ENCODE data around the gene SPATA18. TPM values are rescaled to one million over a fixed set of nuclear protein-coding genes. Genes with fewer than 3 reads are reported as not detected.

The SPATA18 gene
- not detected for total RNA-seq
- polyA plus RNA-seq, result not detected

- H3K4me3 ChIP-seq (ENCODE audit: low read depth, low read length), result no peak within 1 kb of the TSS
- Mint-ChIP-seq H3K36me3 (no peaks in the 10 kb centered on the region), H3K9me3 (peaks cover 0 to 6% (median 0%) of the 10 kb centered on the region in 7 donors), H3K4me1 (peaks cover 7 to 26% (median 13%) of the 10 kb centered on the region in 4 donors), H3K27me3 (peaks cover 79% of the 10 kb centered on the region), H3K4me3 (peak within 1 kb of the TSS in 2 of 4 donors; percentile 39 to 65), H3K27ac (no peak within 1 kb of the TSS)
- DNase-seq, result no peak
- ATAC-seq (ENCODE audit: low read depth in 2 of 2), result peak in 1 of 2 donors; percentile 34
- no peaks in the 10 kb centered on the region for H3K36me3 ChIP-seq (ENCODE audit: control insufficient read depth, insufficient read depth, low read length)
- peaks cover 31% of the 10 kb centered on the region for H3K27me3 ChIP-seq (ENCODE audit: control insufficient read depth, insufficient read depth, low read length)
- no peak within 1 kb of the TSS for H3K27ac ChIP-seq (ENCODE audit: insufficient read depth, low read length, poor library complexity, severe bottlenecking)
- peaks cover 13% of the 10 kb centered on the region for H3K4me1 ChIP-seq (ENCODE audit: control insufficient read depth, insufficient read depth, low read length, poor library complexity, severe bottlenecking)
- no peaks in the 10 kb centered on the region for H3K9me3 ChIP-seq (ENCODE audit: control insufficient read depth in 2 of 2, low read length in 2 of 2)
These were observed at the start of gene SPATA18 for GRCh38 chr4:52051213-52051614. TSS of gene SPATA18 (plus strand) at chr4:52051304. CDS start at chr4:52051705, 401 bp downstream.

- no peaks in the 10 kb centered on the region for H3K36me3 Mint-ChIP-seq
- H3K9me3 Mint-ChIP-seq, result peaks cover 0 to 3% (median 0%) of the 10 kb centered on the region in 7 donors
- no peaks in the 10 kb centered on the region for H3K9me3 ChIP-seq (ENCODE audit: control insufficient read depth in 2 of 2, low read length in 2 of 2)
- peaks cover 8% of the 10 kb centered on the region for H3K27me3 Mint-ChIP-seq
- no peaks in the 10 kb centered on the region for H3K4me1 ChIP-seq (ENCODE audit: control insufficient read depth, insufficient read depth, low read length, poor library complexity, severe bottlenecking)
- H3K36me3 ChIP-seq (ENCODE audit: control insufficient read depth, insufficient read depth, low read length), result no peaks in the 10 kb centered on the region
- DNase-seq (no peak), ATAC-seq (ENCODE audit: low read depth in 2 of 2) (no peak)
- H3K27ac Mint-ChIP-seq, result no peak overlapping the region
- no peak overlapping the region for H3K4me3 ChIP-seq (ENCODE audit: low read depth, low read length)
- H3K4me3 Mint-ChIP-seq, result no peak overlapping the region
- H3K27me3 ChIP-seq (ENCODE audit: control insufficient read depth, insufficient read depth, low read length), result no peaks in the 10 kb centered on the region
- H3K27ac ChIP-seq (ENCODE audit: insufficient read depth, low read length, poor library complexity, severe bottlenecking), result no peak overlapping the region
- no peaks in the 10 kb centered on the region for H3K4me1 Mint-ChIP-seq
These were observed 49.5 kb upstream of the SPATA18 start for GRCh38 chr4:52001616-52002015.

- H3K9me3 Mint-ChIP-seq, result peaks cover 0 to 3% (median 0%) of the 10 kb centered on the region in 7 donors
- H3K27me3 ChIP-seq (ENCODE audit: control insufficient read depth, insufficient read depth, low read length), result no peaks in the 10 kb centered on the region
- no peak overlapping the region for H3K4me3 ChIP-seq (ENCODE audit: low read depth, low read length)
- no peak overlapping the region for H3K27ac ChIP-seq (ENCODE audit: insufficient read depth, low read length, poor library complexity, severe bottlenecking)
- peaks cover 4% of the 10 kb centered on the region for H3K27me3 Mint-ChIP-seq
- H3K4me1 Mint-ChIP-seq, result no peaks in the 10 kb centered on the region
- H3K36me3 ChIP-seq (ENCODE audit: control insufficient read depth, insufficient read depth, low read length), result no peaks in the 10 kb centered on the region
- ATAC-seq (ENCODE audit: low read depth in 2 of 2), result no peak
- H3K9me3 ChIP-seq (ENCODE audit: control insufficient read depth in 2 of 2, low read length in 2 of 2), result no peaks in the 10 kb centered on the region
- no peak overlapping the region for H3K27ac Mint-ChIP-seq
- no peak overlapping the region for H3K4me3 Mint-ChIP-seq
- DNase-seq, result no peak
- no peaks in the 10 kb centered on the region for H3K36me3 Mint-ChIP-seq
- no peaks in the 10 kb centered on the region for H3K4me1 ChIP-seq (ENCODE audit: control insufficient read depth, insufficient read depth, low read length, poor library complexity, severe bottlenecking)
These were observed 46.7 kb upstream of the SPATA18 start for GRCh38 chr4:52004414-52004813.

- ATAC-seq (ENCODE audit: low read depth in 2 of 2) (no peak), DNase-seq (no peak)
- H3K4me1 ChIP-seq (ENCODE audit: control insufficient read depth, insufficient read depth, low read length, poor library complexity, severe bottlenecking), result no peaks in the 10 kb centered on the region
- no peaks in the 10 kb centered on the region for H3K27me3 ChIP-seq (ENCODE audit: control insufficient read depth, insufficient read depth, low read length)
- no peaks in the 10 kb centered on the region for H3K4me1 Mint-ChIP-seq
- peak overlapping the region in 1 of 3 donors; percentile 80 for H3K27ac Mint-ChIP-seq
- no peaks in the 10 kb centered on the region for H3K36me3 ChIP-seq (ENCODE audit: control insufficient read depth, insufficient read depth, low read length)
- no peak overlapping the region for H3K4me3 ChIP-seq (ENCODE audit: low read depth, low read length)
- peaks cover 0 to 3% (median 0%) of the 10 kb centered on the region in 7 donors for H3K9me3 Mint-ChIP-seq
- H3K4me3 Mint-ChIP-seq, result no peak overlapping the region
- H3K27me3 Mint-ChIP-seq, result peaks cover 4% of the 10 kb centered on the region
- H3K36me3 Mint-ChIP-seq, result no peaks in the 10 kb centered on the region
- H3K27ac ChIP-seq (ENCODE audit: insufficient read depth, low read length, poor library complexity, severe bottlenecking), result no peak overlapping the region
- no peaks in the 10 kb centered on the region for H3K9me3 ChIP-seq (ENCODE audit: control insufficient read depth in 2 of 2, low read length in 2 of 2)
These were observed 45.4 kb upstream of the SPATA18 start for GRCh38 chr4:52005604-52006273.

GRCh38 chr4:52006887-52007286 is 44.2 kb upstream of the SPATA18 start:
- no peak overlapping the region for H3K4me3 ChIP-seq (ENCODE audit: low read depth, low read length)
- Mint-ChIP-seq H3K4me1 (no peaks in the 10 kb centered on the region), H3K27me3 (no peaks in the 10 kb centered on the region), H3K9me3 (peaks cover 0 to 3% (median 0%) of the 10 kb centered on the region in 7 donors), H3K27ac (no peak overlapping the region), H3K36me3 (no peaks in the 10 kb centered on the region), H3K4me3 (no peak overlapping the region)
- no peaks in the 10 kb centered on the region for H3K4me1 ChIP-seq (ENCODE audit: control insufficient read depth, insufficient read depth, low read length, poor library complexity, severe bottlenecking)
- no peak for DNase-seq
- H3K9me3 ChIP-seq (ENCODE audit: control insufficient read depth in 2 of 2, low read length in 2 of 2), result no peaks in the 10 kb centered on the region
- ATAC-seq (ENCODE audit: low read depth in 2 of 2), result no peak
- no peaks in the 10 kb centered on the region for H3K36me3 ChIP-seq (ENCODE audit: control insufficient read depth, insufficient read depth, low read length)
- no peaks in the 10 kb centered on the region for H3K27me3 ChIP-seq (ENCODE audit: control insufficient read depth, insufficient read depth, low read length)
- H3K27ac ChIP-seq (ENCODE audit: insufficient read depth, low read length, poor library complexity, severe bottlenecking), result no peak overlapping the region

- H3K9me3 ChIP-seq (ENCODE audit: control insufficient read depth in 2 of 2, low read length in 2 of 2), result no peaks in the 10 kb centered on the region
- no peaks in the 10 kb centered on the region for H3K27me3 ChIP-seq (ENCODE audit: control insufficient read depth, insufficient read depth, low read length)
- H3K36me3 ChIP-seq (ENCODE audit: control insufficient read depth, insufficient read depth, low read length), result no peaks in the 10 kb centered on the region
- Mint-ChIP-seq H3K27me3 (no peaks in the 10 kb centered on the region), H3K4me3 (no peak overlapping the region), H3K27ac (no peak overlapping the region), H3K4me1 (no peaks in the 10 kb centered on the region), H3K9me3 (no peaks in the 10 kb centered on the region), H3K36me3 (no peaks in the 10 kb centered on the region)
- DNase-seq (no peak), ATAC-seq (ENCODE audit: low read depth in 2 of 2) (no peak)
- H3K4me3 ChIP-seq (ENCODE audit: low read depth, low read length), result no peak overlapping the region
- no peak overlapping the region for H3K27ac ChIP-seq (ENCODE audit: insufficient read depth, low read length, poor library complexity, severe bottlenecking)
- no peaks in the 10 kb centered on the region for H3K4me1 ChIP-seq (ENCODE audit: control insufficient read depth, insufficient read depth, low read length, poor library complexity, severe bottlenecking)
These were observed 40.1 kb upstream of the SPATA18 start for GRCh38 chr4:52010986-52011385.

- H3K9me3 ChIP-seq (ENCODE audit: control insufficient read depth in 2 of 2, low read length in 2 of 2), result no peaks in the 10 kb centered on the region
- no peak overlapping the region for H3K4me3 ChIP-seq (ENCODE audit: low read depth, low read length)
- no peak for DNase-seq
- H3K27me3 Mint-ChIP-seq, result no peaks in the 10 kb centered on the region
- H3K9me3 Mint-ChIP-seq, result no peaks in the 10 kb centered on the region
- no peaks in the 10 kb centered on the region for H3K36me3 ChIP-seq (ENCODE audit: control insufficient read depth, insufficient read depth, low read length)
- no peaks in the 10 kb centered on the region for H3K36me3 Mint-ChIP-seq
- no peaks in the 10 kb centered on the region for H3K27me3 ChIP-seq (ENCODE audit: control insufficient read depth, insufficient read depth, low read length)
- H3K4me1 Mint-ChIP-seq, result no peaks in the 10 kb centered on the region
- H3K4me1 ChIP-seq (ENCODE audit: control insufficient read depth, insufficient read depth, low read length, poor library complexity, severe bottlenecking), result no peaks in the 10 kb centered on the region
- ATAC-seq (ENCODE audit: low read depth in 2 of 2), result no peak
- no peak overlapping the region for H3K27ac ChIP-seq (ENCODE audit: insufficient read depth, low read length, poor library complexity, severe bottlenecking)
- H3K27ac Mint-ChIP-seq, result peak overlapping the region in 1 of 3 donors; percentile 2
- H3K4me3 Mint-ChIP-seq, result no peak overlapping the region
These were observed 38.5 kb upstream of the SPATA18 start for GRCh38 chr4:52012651-52013050.

- Mint-ChIP-seq H3K27me3 (no peaks in the 10 kb centered on the region), H3K4me3 (no peak overlapping the region), H3K9me3 (no peaks in the 10 kb centered on the region), H3K27ac (no peak overlapping the region), H3K4me1 (peaks cover 0 to under 1% (median 0%) of the 10 kb centered on the region in 4 donors), H3K36me3 (no peaks in the 10 kb centered on the region)
- Histone ChIP-seq H3K27me3 (ENCODE audit: control insufficient read depth, insufficient read depth, low read length) (no peaks in the 10 kb centered on the region), H3K36me3 (ENCODE audit: control insufficient read depth, insufficient read depth, low read length) (no peaks in the 10 kb centered on the region), H3K9me3 (ENCODE audit: control insufficient read depth in 2 of 2, low read length in 2 of 2) (no peaks in the 10 kb centered on the region), H3K4me3 (ENCODE audit: low read depth, low read length) (no peak overlapping the region), H3K4me1 (ENCODE audit: control insufficient read depth, insufficient read depth, low read length, poor library complexity, severe bottlenecking) (no peaks in the 10 kb centered on the region), H3K27ac (ENCODE audit: insufficient read depth, low read length, poor library complexity, severe bottlenecking) (no peak overlapping the region)
- no peak for ATAC-seq (ENCODE audit: low read depth in 2 of 2)
- DNase-seq, result no peak
These were observed 36.2 kb upstream of the SPATA18 start for GRCh38 chr4:52014903-52015302.
